Heart left ventricle (tissue), 16 donors: ENCODE results near the gene ATF1. TPM values are rescaled to one million over a fixed set of nuclear protein-coding genes. Genes with fewer than 3 reads are reported as not detected.

Experiments
- ATAC-seq, 4 donors: fragments of 200-7000 bp; cut with Tn5 transposase; one replicate each; pipeline ENCODE4 v1.9.1; 2020 to 2022; ENCODE audit warnings: moderate library complexity in 4 of 4, mild to moderate bottlenecking in 3 of 4, moderate number of reproducible peaks in 1 of 4
- DNase-seq, 5 donors: peaks; one replicate each; pipeline ENCODE4 v3.0.0-alpha.2; 2020
- H3K27ac ChIP-seq, 12 donors: fragments of 200-600 bp; sonication (generic) in 4 of 12; one replicate each; pipeline versions ENCODE4 v1.5.0 to v1.8.0; 2016 to 2022; ENCODE audit warnings: mild to moderate bottlenecking in 2 of 12
- H3K27me3 ChIP-seq, 9 donors: fragments of 200-600 bp; sonication (generic) in 2 of 9; one replicate each; pipeline versions ENCODE4 v1.5.1 to v1.8.0; 2016 to 2022; ENCODE audit warnings: mild to moderate bottlenecking in 3 of 9
- H3K36me3 ChIP-seq, 9 donors: fragments of 200-600 bp; sonication (generic) in 2 of 9; one replicate each; pipeline versions ENCODE4 v1.5.0 to v1.8.0; 2018 to 2022; ENCODE audit warnings: mild to moderate bottlenecking in 2 of 9
- H3K4me1 ChIP-seq, 12 donors: fragments of 200-600 bp; sonication (generic) in 4 of 12; one replicate each; pipeline versions ENCODE4 v1.5.0 to v1.8.0; 2016 to 2022; ENCODE audit warnings: mild to moderate bottlenecking in 3 of 12
- H3K4me3 ChIP-seq, 12 donors: fragments of 200-600 bp; sonication (generic) in 4 of 12; one replicate each; pipeline versions ENCODE4 v1.5.0 to v1.8.0; 2017 to 2022; ENCODE audit warnings: mild to moderate bottlenecking in 9 of 12, moderate library complexity in 4 of 12
- H3K9me3 ChIP-seq, 12 donors: fragments of 200-600 bp; sonication (generic) in 4 of 12; one replicate each; pipeline versions ENCODE4 v1.5.0 to v1.8.0; 2016 to 2022; ENCODE audit warnings: mild to moderate bottlenecking in 1 of 12
- POLR2A ChIP-seq, 2 donors: fragments of 450-650 bp; IDR thresholded peaks; one replicate each; pipeline ENCODE4 v1.6.1; 2017; ENCODE audit warnings: antibody characterized with exemption in 2 of 2, mild to moderate bottlenecking in 2 of 2, moderate library complexity in 2 of 2
- WGBS, 4 donors: extraction: QIAGEN DNeasy Blood & Tissue Kit in 2 of 4; methylation state at CpG; one replicate each; pipeline versions ENCODE4 v1.1.5 to v1.1.7; 2013 to 2018; 5-methylcytosine and 5-hydroxymethylcytosine counted together
- intact Hi-C, 10 donors: fragments of 100-400 bp; cut with DNase I; formaldehyde crosslinking; loops; one replicate each; pipeline versions ENCODE4 v1.11.1 to v1.14.2; 2022
- long read RNA-seq, 3 donors: library from polyadenylated mRNA; unstranded; transcript quantifications; one replicate each; pipeline ENCODE4 v2.0.0, GENCODE V29; 2020 to 2021
- polyA plus RNA-seq, 2 donors: library from polyadenylated mRNA; stranded (reverse); fragments of 200-250 nt; gene quantifications; one replicate each; pipeline ENCODE4 v1.2.3, GENCODE V29; 2013
- total RNA-seq, 9 donors: library from RNA; depleted of rRNA in 2 of 9; stranded (reverse); fragments of >200 nt in 2 of 9; fragmentation: NEBNext Ultra II Directional in 3 of 9; extraction: Animal tissue kit (Norgen Biotek cat#: 25700) in 3 of 9; gene quantifications; one replicate each; pipeline versions ENCODE4 v1.1.0 to v1.2.4, GENCODE V29; 2016 to 2023
- TF ChIP-seq, protein P1 (sequence below), 12 donors: fragments of 200-600 bp; sonication (generic) in 4 of 12; IDR thresholded peaks; one replicate each; pipeline versions ENCODE4 v1.5.0 to v1.8.0; 2018 to 2022; ENCODE audit warnings: antibody characterized with exemption in 12 of 12, mild to moderate bottlenecking in 5 of 12
- donor health status: ischemic (EF 13 %, LVEDD 7.1; RV severe dilation, severe dysfunction).
- donor health status: healthy with polysubstance abuse.
- donor health status: DM: no; HTN: yes; CAD: no.
- donor health status: DM: no; HTN: no; CAD: no.
- donor health status: ischemic (EF 25% LVEDD 6.9; RV normal size, moderate dysfunction).
- donor health status: ischemic (EF 25% LVEDD 5.7; RV mildly dilated, moderate dysfunction).
- donor health status: healthy.
- donor health status: DM: yes; HTN: yes; CAD: no.
- donor health status: ischemic (EF 35%, LVEDD 5.7; RV mildly dilated, moderate dysfunction).
- donor health status: nonischemic (EF 11% LVEDD 7.7; RV severe dilation, severe dysfunction).
- donor health status: DM: yes; HTN: yes; CAD: no.
- donor health status: PGD.
- donor health status: ischemic (EF 29% LVEDD 5.4; RV normal size, mild dysfunction).
- donor health status: nonischemic (EF 23%, LVEDD 6.1; RV moderate dilation, normal function).

Gene ATF1
- total RNA-seq (10 to 100 TPM in 8 of 9 donors, 1 to 10 TPM in 1; 9.7 to 27.4 (median 22.3) TPM), polyA plus RNA-seq (10 to 100 TPM in 1 of 2 donors, 1 to 10 TPM in 1; 3.5 to 12.5 TPM)
- long read RNA-seq, donor 1, transcript ATF1-201 (7 exons, 2,181 nt) = major isoform, 12 of 17 reads
- long read RNA-seq, donor 1, partial matches to known transcripts = 4 of 17 reads
- long read RNA-seq, donor 1, other reads (novel, unspliced or antisense) = 1 of 17 reads
- long read RNA-seq, donor 2, transcript ATF1-201 (7 exons, 2,181 nt) = major isoform, 18 of 26 reads
- long read RNA-seq, donor 2, partial matches to known transcripts = 3 of 26 reads
- long read RNA-seq, donor 2, other reads (novel, unspliced or antisense) = 5 of 26 reads
- long read RNA-seq, donor 3, transcript ATF1-201 (7 exons, 2,181 nt) = major isoform, 6 of 13 reads
- long read RNA-seq, donor 3, partial matches to known transcripts = 4 of 13 reads
- long read RNA-seq, donor 3, other reads (novel, unspliced or antisense) = 3 of 13 reads

- intact Hi-C loops = loop anchor here in 3 of 10 donors (2.0 to 10.0 kb wide), 4 partner anchors 159 to 223 kb away; a partner anchor contains a TSS
- Histone ChIP-seq H3K4me1 (peaks cover 3 to 48% (median 17%) of the 10 kb centered on the region in 12 donors), H3K27me3 (no peaks in the 10 kb centered on the region), H3K4me3 (peak within 1 kb of the TSS; percentile 72 to 100 (median 98)), H3K9me3 (no peaks in the 10 kb centered on the region), H3K27ac (peak within 1 kb of the TSS; percentile 95 to 99 (median 98)), H3K36me3 (no peaks in the 10 kb centered on the region)
- WGBS, 4 donors = 0 to 1% (median 0%) methylated on average over 40 to 51 of the region's 51 CpGs
- TF ChIP-seq, protein P1, sequence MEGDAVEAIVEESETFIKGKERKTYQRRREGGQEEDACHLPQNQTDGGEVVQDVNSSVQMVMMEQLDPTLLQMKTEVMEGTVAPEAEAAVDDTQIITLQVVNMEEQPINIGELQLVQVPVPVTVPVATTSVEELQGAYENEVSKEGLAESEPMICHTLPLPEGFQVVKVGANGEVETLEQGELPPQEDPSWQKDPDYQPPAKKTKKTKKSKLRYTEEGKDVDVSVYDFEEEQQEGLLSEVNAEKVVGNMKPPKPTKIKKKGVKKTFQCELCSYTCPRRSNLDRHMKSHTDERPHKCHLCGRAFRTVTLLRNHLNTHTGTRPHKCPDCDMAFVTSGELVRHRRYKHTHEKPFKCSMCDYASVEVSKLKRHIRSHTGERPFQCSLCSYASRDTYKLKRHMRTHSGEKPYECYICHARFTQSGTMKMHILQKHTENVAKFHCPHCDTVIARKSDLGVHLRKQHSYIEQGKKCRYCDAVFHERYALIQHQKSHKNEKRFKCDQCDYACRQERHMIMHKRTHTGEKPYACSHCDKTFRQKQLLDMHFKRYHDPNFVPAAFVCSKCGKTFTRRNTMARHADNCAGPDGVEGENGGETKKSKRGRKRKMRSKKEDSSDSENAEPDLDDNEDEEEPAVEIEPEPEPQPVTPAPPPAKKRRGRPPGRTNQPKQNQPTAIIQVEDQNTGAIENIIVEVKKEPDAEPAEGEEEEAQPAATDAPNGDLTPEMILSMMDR (IDR thresholded peaks at IDR 0.05) = no peak
- TF ChIP-seq POLR2A (IDR thresholded peaks at IDR 0.05) = peak in 1 of 2 donors; percentile 64
- ATAC-seq (peak; percentile 93 to 96 (median 95)), DNase-seq (peak; percentile 89 to 95 (median 93))
Observed at GRCh38 chr12:50763639-50764285, at the start of gene ATF1. ATF1 (plus strand) TSS chr12:50764101; CDS start chr12:50780146, 16,045 bp downstream.

GRCh38 chr12:50715174-50715573 lies 48.7 kb upstream of the ATF1 start:
- ATAC-seq (no peak), DNase-seq (no peak)
- H3K27me3 ChIP-seq = no peaks in the 10 kb centered on the region
- H3K4me3 ChIP-seq = no peak overlapping the region
- intact Hi-C loops = no loop called here
- H3K4me1 ChIP-seq = peaks cover 0 to 15% (median 0%) of the 10 kb centered on the region in 12 donors
- H3K9me3 ChIP-seq = no peaks in the 10 kb centered on the region
- peak overlapping the region in 1 of 12 donors; percentile 24 for H3K27ac ChIP-seq
- TF ChIP-seq, protein P1 (IDR thresholded peaks at IDR 0.05) = no peak
- TF ChIP-seq POLR2A (IDR thresholded peaks at IDR 0.05) = no peak
- peaks cover 0 to 97% (median 86%) of the 10 kb centered on the region in 9 donors for H3K36me3 ChIP-seq
- 55 to 72% (median 66%) methylated on average over 2 of the region's 2 CpGs for WGBS, 4 donors

DNA sequence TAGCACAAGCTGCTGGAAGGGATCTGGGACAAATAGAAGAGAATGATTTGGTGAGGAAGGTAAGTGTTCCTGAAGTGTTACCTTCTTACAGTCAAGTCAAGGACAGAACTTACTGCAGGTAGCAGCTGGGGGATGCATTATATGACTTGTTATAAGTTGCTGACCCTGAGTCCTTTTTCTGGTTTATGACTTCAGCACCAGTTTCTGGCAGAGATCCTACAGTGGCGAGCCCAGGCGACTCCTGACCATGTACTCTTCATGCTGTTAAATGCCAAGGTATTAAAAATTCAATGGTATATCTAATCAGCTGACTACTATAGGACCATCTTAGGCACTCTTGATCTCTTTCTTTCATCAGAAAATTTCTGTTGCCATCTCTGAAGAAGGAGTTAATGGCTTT lies 45.1 kb upstream of the ATF1 start:
- DNase-seq (no peak), ATAC-seq (peak; percentile 39 to 79 (median 44))
- Histone ChIP-seq H3K27ac (no peak overlapping the region), H3K4me3 (no peak overlapping the region), H3K36me3 (peaks cover 0 to 99% (median 88%) of the 10 kb centered on the region in 9 donors), H3K9me3 (no peaks in the 10 kb centered on the region), H3K4me1 (peaks cover 0 to 11% (median 0%) of the 10 kb centered on the region in 12 donors), H3K27me3 (no peaks in the 10 kb centered on the region)
- no peak for TF ChIP-seq POLR2A (IDR thresholded peaks at IDR 0.05)
- TF ChIP-seq, protein P1 (IDR thresholded peaks at IDR 0.05) = no peak
- WGBS, 4 donors = 52 to 69% (median 61%) methylated on average over 2 of the region's 2 CpGs
- intact Hi-C loops = no loop called here

GRCh38 chr12:50720085-50720484 lies 43.8 kb upstream of the ATF1 start:
- no peak overlapping the region for H3K4me3 ChIP-seq
- WGBS, 4 donors = 90 to 100% (median 97%) methylated on average over 3 of the region's 3 CpGs
- no peaks in the 10 kb centered on the region for H3K27me3 ChIP-seq
- H3K36me3 ChIP-seq = peaks cover 0 to 99% (median 88%) of the 10 kb centered on the region in 9 donors
- intact Hi-C loops = no loop called here
- no peak overlapping the region for H3K27ac ChIP-seq
- no peaks in the 10 kb centered on the region for H3K9me3 ChIP-seq
- TF ChIP-seq, protein P1 (IDR thresholded peaks at IDR 0.05) = no peak
- H3K4me1 ChIP-seq = peaks cover 0 to 21% (median 0%) of the 10 kb centered on the region in 12 donors
- no peak for DNase-seq
- no peak for ATAC-seq
